WI38 (cell line): Measurements from ENCODE around the gene CMBL.

ENCODE experiments used
- H3K4me3 ChIP-seq: 2 replicates; pipeline ENCODE4 v1.5.1; 2011; ENCODE audit warnings: low read depth, mild to moderate bottlenecking, control low read depth, low read length
- CTCF ChIP-seq: IDR thresholded peaks from 2 replicates; pipeline ENCODE4 v1.5.1; 2012; ENCODE audit warnings: low read depth, mild to moderate bottlenecking, control low read depth, low read length

CMBL gene

GRCh38 chr5:10323588-10324488 is 16.1 kb upstream of the CMBL start:
- TF ChIP-seq CTCF = no peak
- no peak overlapping the region for H3K4me3 ChIP-seq

GRCh38 chr5:10321882-10322281 is 14.2 kb upstream of the CMBL start:
- TF ChIP-seq CTCF = no peak

DNA sequence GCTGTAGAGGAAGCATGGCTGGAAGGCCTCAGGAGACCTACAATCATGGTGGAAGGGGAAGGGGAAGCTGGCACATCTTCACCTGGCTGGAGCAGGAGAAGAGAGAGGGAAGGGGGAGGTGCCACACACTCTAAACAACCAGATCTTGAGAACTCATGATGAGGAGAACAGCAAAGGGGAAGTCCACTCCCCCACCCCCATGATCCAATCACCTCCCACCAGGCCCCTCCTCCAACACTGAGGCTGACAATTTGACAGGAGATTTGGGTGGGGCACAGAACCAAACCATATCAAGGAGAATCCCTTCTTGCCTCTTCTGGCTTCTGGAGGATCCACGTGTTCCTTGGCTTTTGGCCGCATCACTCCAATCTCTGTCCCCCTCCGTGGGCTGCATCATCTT is 13.1 kb upstream of the CMBL start:
- TF ChIP-seq CTCF = no peak
- no peak overlapping the region for H3K4me3 ChIP-seq

More at GRCh38 chr5:10321882-10322281, 14.2 kb upstream of the CMBL start:
- no peak overlapping the region for H3K4me3 ChIP-seq

DNA sequence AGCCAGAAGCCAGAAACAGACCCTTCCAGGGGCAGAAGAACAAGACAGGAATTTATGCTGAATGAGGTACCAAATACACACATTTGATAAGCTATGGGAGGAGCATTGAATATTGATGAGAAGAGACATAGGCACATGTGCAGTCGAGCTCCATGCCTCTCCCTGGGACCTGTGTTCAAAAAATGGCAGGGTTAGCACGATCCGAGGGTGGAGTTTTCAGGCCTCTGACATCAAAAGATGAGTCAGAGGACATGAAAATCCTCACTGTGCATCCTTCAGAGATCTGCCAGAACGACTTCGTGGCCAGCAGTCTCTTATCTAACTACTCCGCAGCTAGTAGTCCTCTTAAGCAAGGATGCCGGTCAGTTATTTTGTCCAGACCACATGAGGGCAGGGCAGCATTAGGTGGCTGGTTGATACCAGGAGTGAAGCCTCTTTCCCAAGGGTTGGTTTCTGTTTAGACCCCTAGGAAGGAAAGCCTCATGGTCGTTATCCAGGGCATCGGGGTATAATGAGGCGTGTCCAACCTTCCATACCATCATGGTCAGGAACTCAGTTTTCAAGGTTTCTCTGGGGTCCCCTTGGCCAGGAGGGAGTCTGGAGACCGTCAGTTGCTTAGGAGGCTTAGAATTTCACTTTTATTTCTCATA is 11.6 kb upstream of the CMBL start:
- no peak overlapping the region for H3K4me3 ChIP-seq
- no peak for TF ChIP-seq CTCF

GRCh38 chr5:10317825-10318682 is 10.4 kb upstream of the CMBL start:
- no peak for TF ChIP-seq CTCF

GRCh38 chr5:10315824-10316509 is 8.3 kb upstream of the CMBL start:
- no peak for TF ChIP-seq CTCF
- no peak overlapping the region for H3K4me3 ChIP-seq

More at GRCh38 chr5:10317825-10318682, 10.4 kb upstream of the CMBL start:
- no peak overlapping the region for H3K4me3 ChIP-seq
